Liver (tissue), 9 donors: ENCODE results near the gene DHRS11. TPM values are rescaled to one million over a fixed set of nuclear protein-coding genes. Genes with fewer than 3 reads are reported as not detected.

Source experiments
- DNase-seq: peaks from one replicate; pipeline ENCODE4 v3.0.0-alpha.2; 2017; ENCODE audit warnings: low spot score
- H3K27ac ChIP-seq, 2 donors: one replicate each; pipeline ENCODE4 v1.7.0; 2013; ENCODE audit warnings: inconsistent platforms in 2 of 2, low read length in 2 of 2, control low read depth in 1 of 2, low read depth in 1 of 2, mild to moderate bottlenecking in 1 of 2
- H3K27me3 ChIP-seq, 4 donors: one replicate each; pipeline versions ENCODE4 v1.6.1 to v1.7.0; 2013; ENCODE audit warnings: low read length in 3 of 4, inconsistent platforms in 1 of 4, mild to moderate bottlenecking in 1 of 4, moderate library complexity in 1 of 4; ENCODE audit not compliant: control insufficient read depth in 4 of 4, insufficient read depth in 4 of 4
- H3K36me3 ChIP-seq, 4 donors: one replicate each; pipeline versions ENCODE4 v1.6.1 to v1.7.0; 2013; ENCODE audit warnings: low read length in 3 of 4, mild to moderate bottlenecking in 3 of 4, low read depth in 1 of 4, moderate library complexity in 1 of 4; ENCODE audit not compliant: control insufficient read depth in 4 of 4, insufficient read depth in 3 of 4
- H3K4me1 ChIP-seq, 4 donors: one replicate each; pipeline versions ENCODE4 v1.6.1 to v1.7.0; 2013; ENCODE audit warnings: low read length in 3 of 4, mild to moderate bottlenecking in 3 of 4, moderate library complexity in 1 of 4; ENCODE audit not compliant: control insufficient read depth in 4 of 4, insufficient read depth in 4 of 4
- H3K4me3 ChIP-seq, 3 donors: one replicate each; pipeline versions ENCODE4 v1.6.1 to v1.7.0; 2013; ENCODE audit warnings: low read length in 3 of 3, control low read depth in 1 of 3, low read depth in 1 of 3, mild to moderate bottlenecking in 1 of 3
- H3K9ac ChIP-seq, 2 donors: one replicate each; pipeline ENCODE4 v1.7.0; 2013; ENCODE audit warnings: low read length in 2 of 2, mild to moderate bottlenecking in 2 of 2, moderate library complexity in 2 of 2, control low read depth in 1 of 2, low read depth in 1 of 2
- H3K9me3 ChIP-seq, 4 donors: one replicate each; pipeline versions ENCODE4 v1.6.1 to v1.7.0; 2013; ENCODE audit warnings: low read length in 3 of 4; ENCODE audit not compliant: control insufficient read depth in 4 of 4
- ATF3 ChIP-seq: IDR thresholded peaks from 2 replicates; pipeline ENCODE4 v1.6.1; 2016; ENCODE audit warnings: antibody characterized with exemption
- EGR1 ChIP-seq, 2 donors: IDR thresholded peaks; 2 replicates each; pipeline ENCODE4 v1.6.1; 2016 to 2018; ENCODE audit warnings: antibody characterized with exemption in 2 of 2, low read depth in 2 of 2
- FOXA1 ChIP-seq: IDR thresholded peaks from 2 replicates; pipeline ENCODE4 v1.6.1; 2016; ENCODE audit warnings: antibody characterized with exemption
- FOXA2 ChIP-seq: IDR thresholded peaks from 2 replicates; pipeline ENCODE4 v1.6.1; 2016; ENCODE audit warnings: antibody characterized with exemption
- GABPA ChIP-seq, 2 donors: IDR thresholded peaks in 1 of 2; conservative IDR thresholded peaks in 1 of 2; 2 replicates each; pipeline ENCODE4 v1.6.1; 2016; ENCODE audit warnings: antibody characterized with exemption in 2 of 2, mild to moderate bottlenecking in 1 of 2, moderate library complexity in 1 of 2
- HNF4G ChIP-seq: IDR thresholded peaks from 2 replicates; pipeline ENCODE4 v1.6.1; 2016; ENCODE audit warnings: antibody characterized with exemption
- JUND ChIP-seq, 2 donors: IDR thresholded peaks; 2 replicates each; pipeline ENCODE4 v1.6.1; 2016; ENCODE audit warnings: antibody characterized with exemption in 2 of 2
- RAD21 ChIP-seq, 2 donors: IDR thresholded peaks; 2 replicates each; pipeline ENCODE4 v1.6.1; 2016; ENCODE audit warnings: antibody characterized with exemption in 2 of 2, mild to moderate bottlenecking in 2 of 2
- RXRA ChIP-seq, 2 donors: IDR thresholded peaks; 2 replicates each; pipeline ENCODE4 v1.6.1; 2017 to 2018; ENCODE audit warnings: antibody characterized with exemption in 2 of 2, mild to moderate bottlenecking in 1 of 2
- SP1 ChIP-seq: IDR thresholded peaks from 2 replicates; pipeline ENCODE4 v1.6.1; 2018; ENCODE audit warnings: antibody characterized with exemption, mild to moderate bottlenecking
- YY1 ChIP-seq: IDR thresholded peaks from 2 replicates; pipeline ENCODE4 v1.6.1; 2016; ENCODE audit warnings: antibody characterized with exemption, mild to moderate bottlenecking
- WGBS: extraction: QIAGEN DNeasy Blood & Tissue Kit; methylation state at CpG from one replicate; pipeline ENCODE4 v1.1.7; 2013; 5-methylcytosine and 5-hydroxymethylcytosine counted together
- polyA plus RNA-seq, 2 donors: library from polyadenylated mRNA; stranded (reverse) in 1 of 2; unstranded in 1 of 2; fragments of 200-250 nt in 1 of 2; fragments of >200 nt in 1 of 2; fragmentation: Nextera tagmentation in 1 of 2; extraction: Ambion mirVana in 1 of 2; gene quantifications; one replicate each; pipeline versions ENCODE4 v1.2.1 to v1.2.3, GENCODE V29; 2013 to 2015
- total RNA-seq, 2 donors: library from RNA; depleted of rRNA; stranded (reverse); fragments of >200 nt; gene quantifications; one replicate each; pipeline ENCODE4 v1.2.3, GENCODE V29; 2014
- TF ChIP-seq, protein P1 (sequence below): IDR thresholded peaks from 2 replicates; pipeline ENCODE4 v1.6.1; 2016; ENCODE audit warnings: antibody characterized with exemption
- TF ChIP-seq, protein P2 (sequence below): fragments of 150-350 bp; IDR thresholded peaks from 2 replicates; pipeline ENCODE4 v1.5.1; 2017; ENCODE audit warnings: improper control_type of control experiment, low read depth, low read length; ENCODE audit not compliant: missing input control
- TF ChIP-seq, protein P3 (sequence below): IDR thresholded peaks from 2 replicates; pipeline ENCODE4 v1.6.1; 2016; ENCODE audit warnings: antibody characterized with exemption, mild to moderate bottlenecking
- donor health status: healthy.
- donor health status: healthy.
- donor health status: healthy.
- donor health status: healthy.
- donor health status: healthy.

DHRS11 gene
- total and polyA plus RNA-seq, 4 donors, result 4.2 to 8.0 (median 6.5) TPM

DNA sequence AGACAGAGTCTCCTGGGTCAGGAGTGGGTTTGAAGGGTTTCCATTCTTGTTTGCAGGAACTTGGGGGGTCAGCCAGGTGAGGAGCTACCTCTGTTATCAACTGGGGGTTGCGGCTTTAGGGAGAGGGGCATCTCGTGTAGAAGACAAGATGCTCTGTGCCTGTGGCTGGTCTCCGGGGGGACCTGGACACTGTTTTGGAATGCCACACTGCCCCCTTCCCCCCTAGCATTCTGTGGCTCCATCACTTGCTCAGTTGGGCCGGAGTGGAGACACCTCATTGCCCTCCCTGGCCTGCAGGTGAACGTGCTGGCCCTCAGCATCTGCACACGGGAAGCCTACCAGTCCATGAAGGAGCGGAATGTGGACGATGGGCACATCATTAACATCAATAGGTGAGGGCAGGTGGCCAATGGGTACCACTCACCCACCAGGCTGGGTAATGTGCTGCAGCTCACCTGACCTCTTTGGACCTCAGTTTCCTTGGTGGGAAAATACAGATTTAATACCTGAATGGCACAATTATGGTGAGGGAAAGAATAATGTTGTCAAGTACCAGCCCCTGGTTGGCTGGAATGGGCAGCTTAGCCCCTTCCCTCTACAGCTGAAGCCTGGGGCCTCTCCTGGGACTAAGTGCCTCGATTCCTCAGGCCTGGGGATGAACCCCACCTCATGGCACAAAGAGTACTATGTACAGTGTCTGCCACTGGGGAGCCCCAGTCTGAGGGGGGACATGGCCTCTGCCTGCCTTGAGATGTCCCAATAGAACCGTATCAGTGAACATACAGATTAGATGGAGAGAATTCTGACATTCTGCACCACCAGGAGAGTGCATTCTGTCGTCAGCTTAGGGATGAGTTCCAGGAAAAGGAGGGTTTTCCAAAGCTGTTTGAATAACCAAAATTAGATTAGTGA lies 6.4 kb downstream of the DHRS11 start:
- DNase-seq, result no peak
- Histone ChIP-seq H3K9ac (no peak overlapping the region), H3K36me3 (no peaks in the 10 kb centered on the region)

GRCh38 chr17:36598951-36599401 lies 7.3 kb downstream of the DHRS11 start:
- H3K9ac ChIP-seq, result no peak overlapping the region
- H3K4me3 ChIP-seq, result no peak overlapping the region
- no peak for DNase-seq
- 80% methylated on average over 13 of the region's 13 CpGs for WGBS
- TF ChIP-seq GABPA (IDR thresholded peaks at IDR 0.05 in 1 of 2, conservative IDR thresholded peaks at IDR 0.05 in 1 of 2), result no peak
- no peak for TF ChIP-seq YY1
- TF ChIP-seq EGR1 (IDR thresholded peaks at IDR 0.05; ENCODE audit: low read depth in 2 of 2), result no peak
- TF ChIP-seq, protein P1, sequence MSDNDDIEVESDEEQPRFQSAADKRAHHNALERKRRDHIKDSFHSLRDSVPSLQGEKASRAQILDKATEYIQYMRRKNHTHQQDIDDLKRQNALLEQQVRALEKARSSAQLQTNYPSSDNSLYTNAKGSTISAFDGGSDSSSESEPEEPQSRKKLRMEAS, result no peak
- no peaks in the 10 kb centered on the region for H3K36me3 ChIP-seq
- no peaks in the 10 kb centered on the region for H3K9me3 ChIP-seq
- H3K27me3 ChIP-seq, result no peaks in the 10 kb centered on the region
- H3K4me1 ChIP-seq, result peaks cover 5 to 21% (median 15%) of the 10 kb centered on the region in 4 donors
- no peak overlapping the region for H3K27ac ChIP-seq

More for the DNA sequence above, 6.4 kb downstream of the DHRS11 start:
- WGBS, result 95% methylated on average over 11 of the region's 11 CpGs
- Histone ChIP-seq H3K9me3 (no peaks in the 10 kb centered on the region), H3K27me3 (no peaks in the 10 kb centered on the region), H3K27ac (no peak overlapping the region), H3K4me1 (peaks cover 5 to 21% (median 15%) of the 10 kb centered on the region in 4 donors), H3K4me3 (no peak overlapping the region)
- TF ChIP-seq RXRA (IDR thresholded peaks at IDR 0.05) (no peak), EGR1 (IDR thresholded peaks at IDR 0.05; ENCODE audit: low read depth in 2 of 2) (no peak), YY1 (no peak), HNF4G (no peak), JUND (IDR thresholded peaks at IDR 0.05) (no peak), GABPA (IDR thresholded peaks at IDR 0.05 in 1 of 2, conservative IDR thresholded peaks at IDR 0.05 in 1 of 2) (no peak), RAD21 (IDR thresholded peaks at IDR 0.05) (no peak), SP1 (no peak), ATF3 (no peak), FOXA2 (no peak)
- TF ChIP-seq, protein P2, sequence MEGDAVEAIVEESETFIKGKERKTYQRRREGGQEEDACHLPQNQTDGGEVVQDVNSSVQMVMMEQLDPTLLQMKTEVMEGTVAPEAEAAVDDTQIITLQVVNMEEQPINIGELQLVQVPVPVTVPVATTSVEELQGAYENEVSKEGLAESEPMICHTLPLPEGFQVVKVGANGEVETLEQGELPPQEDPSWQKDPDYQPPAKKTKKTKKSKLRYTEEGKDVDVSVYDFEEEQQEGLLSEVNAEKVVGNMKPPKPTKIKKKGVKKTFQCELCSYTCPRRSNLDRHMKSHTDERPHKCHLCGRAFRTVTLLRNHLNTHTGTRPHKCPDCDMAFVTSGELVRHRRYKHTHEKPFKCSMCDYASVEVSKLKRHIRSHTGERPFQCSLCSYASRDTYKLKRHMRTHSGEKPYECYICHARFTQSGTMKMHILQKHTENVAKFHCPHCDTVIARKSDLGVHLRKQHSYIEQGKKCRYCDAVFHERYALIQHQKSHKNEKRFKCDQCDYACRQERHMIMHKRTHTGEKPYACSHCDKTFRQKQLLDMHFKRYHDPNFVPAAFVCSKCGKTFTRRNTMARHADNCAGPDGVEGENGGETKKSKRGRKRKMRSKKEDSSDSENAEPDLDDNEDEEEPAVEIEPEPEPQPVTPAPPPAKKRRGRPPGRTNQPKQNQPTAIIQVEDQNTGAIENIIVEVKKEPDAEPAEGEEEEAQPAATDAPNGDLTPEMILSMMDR, result no peak

DNA sequence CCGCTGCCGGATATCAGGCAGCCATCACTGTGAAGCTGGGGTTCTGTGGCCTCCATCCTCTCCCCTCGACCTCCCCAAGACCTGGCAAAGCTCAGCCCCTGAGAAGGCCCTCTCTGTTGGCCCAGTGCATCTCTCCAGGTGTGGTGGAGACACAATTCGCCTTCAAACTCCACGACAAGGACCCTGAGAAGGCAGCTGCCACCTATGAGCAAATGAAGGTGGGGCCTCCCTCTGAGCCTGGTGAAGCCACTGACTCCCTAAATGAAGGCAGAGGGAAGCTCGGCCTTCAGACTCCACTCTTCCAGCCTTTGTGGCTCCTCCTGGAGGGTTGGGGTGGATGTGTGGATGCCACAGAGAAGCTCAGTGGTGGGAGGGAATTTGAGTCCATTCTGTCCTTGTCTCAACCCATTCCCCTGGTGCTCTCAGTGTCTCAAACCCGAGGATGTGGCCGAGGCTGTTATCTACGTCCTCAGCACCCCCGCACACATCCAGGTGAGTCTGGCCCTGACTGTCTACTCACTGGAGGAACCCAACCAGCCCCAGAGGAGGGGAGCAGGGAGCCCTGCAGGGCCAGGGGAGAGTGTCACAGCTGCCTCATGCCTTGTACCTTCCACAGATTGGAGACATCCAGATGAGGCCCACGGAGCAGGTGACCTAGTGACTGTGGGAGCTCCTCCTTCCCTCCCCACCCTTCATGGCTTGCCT lies 8.0 kb downstream of the DHRS11 start:
- Histone ChIP-seq H3K4me3 (no peak overlapping the region), H3K4me1 (peaks cover 5 to 21% (median 15%) of the 10 kb centered on the region in 4 donors), H3K9ac (no peak overlapping the region), H3K36me3 (no peaks in the 10 kb centered on the region), H3K27me3 (no peaks in the 10 kb centered on the region), H3K9me3 (no peaks in the 10 kb centered on the region), H3K27ac (no peak overlapping the region)
- DNase-seq, result no peak
- 95% methylated on average over 11 of the region's 11 CpGs for WGBS
- TF ChIP-seq HNF4G (no peak), RAD21 (IDR thresholded peaks at IDR 0.05) (no peak), ATF3 (no peak), JUND (IDR thresholded peaks at IDR 0.05) (no peak), FOXA1 (no peak), EGR1 (IDR thresholded peaks at IDR 0.05; ENCODE audit: low read depth in 2 of 2) (no peak)
- TF ChIP-seq, protein P2, result no peak
- TF ChIP-seq, protein P3, sequence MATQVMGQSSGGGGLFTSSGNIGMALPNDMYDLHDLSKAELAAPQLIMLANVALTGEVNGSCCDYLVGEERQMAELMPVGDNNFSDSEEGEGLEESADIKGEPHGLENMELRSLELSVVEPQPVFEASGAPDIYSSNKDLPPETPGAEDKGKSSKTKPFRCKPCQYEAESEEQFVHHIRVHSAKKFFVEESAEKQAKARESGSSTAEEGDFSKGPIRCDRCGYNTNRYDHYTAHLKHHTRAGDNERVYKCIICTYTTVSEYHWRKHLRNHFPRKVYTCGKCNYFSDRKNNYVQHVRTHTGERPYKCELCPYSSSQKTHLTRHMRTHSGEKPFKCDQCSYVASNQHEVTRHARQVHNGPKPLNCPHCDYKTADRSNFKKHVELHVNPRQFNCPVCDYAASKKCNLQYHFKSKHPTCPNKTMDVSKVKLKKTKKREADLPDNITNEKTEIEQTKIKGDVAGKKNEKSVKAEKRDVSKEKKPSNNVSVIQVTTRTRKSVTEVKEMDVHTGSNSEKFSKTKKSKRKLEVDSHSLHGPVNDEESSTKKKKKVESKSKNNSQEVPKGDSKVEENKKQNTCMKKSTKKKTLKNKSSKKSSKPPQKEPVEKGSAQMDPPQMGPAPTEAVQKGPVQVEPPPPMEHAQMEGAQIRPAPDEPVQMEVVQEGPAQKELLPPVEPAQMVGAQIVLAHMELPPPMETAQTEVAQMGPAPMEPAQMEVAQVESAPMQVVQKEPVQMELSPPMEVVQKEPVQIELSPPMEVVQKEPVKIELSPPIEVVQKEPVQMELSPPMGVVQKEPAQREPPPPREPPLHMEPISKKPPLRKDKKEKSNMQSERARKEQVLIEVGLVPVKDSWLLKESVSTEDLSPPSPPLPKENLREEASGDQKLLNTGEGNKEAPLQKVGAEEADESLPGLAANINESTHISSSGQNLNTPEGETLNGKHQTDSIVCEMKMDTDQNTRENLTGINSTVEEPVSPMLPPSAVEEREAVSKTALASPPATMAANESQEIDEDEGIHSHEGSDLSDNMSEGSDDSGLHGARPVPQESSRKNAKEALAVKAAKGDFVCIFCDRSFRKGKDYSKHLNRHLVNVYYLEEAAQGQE, result no peak
